ENCODE results near the gene KLK2.

The KLK2 gene

GRCh38 chr19:50844296-50844935, 28.8 kb upstream of the KLK2 start:
- Histone ChIP-seq H3K27ac (ENCODE audit: low read depth, low read length) (no peak overlapping the region), H3K9me3 (ENCODE audit: control insufficient read depth in 1 of 2, low read length in 2 of 2) (no peaks in the 10 kb centered on the region), H3K36me3 (ENCODE audit: control insufficient read depth in 1 of 2, insufficient read depth in 2 of 2, low read length in 2 of 2) (no peaks in the 10 kb centered on the region), H3K9ac (ENCODE audit: low read depth in 1 of 2, low read length in 2 of 2) (no peak overlapping the region), H3K27me3 (ENCODE audit: control insufficient read depth in 1 of 2, insufficient read depth in 2 of 2, low read length in 2 of 2) (peaks cover 0 to 7% of the 10 kb centered on the region in 2 donors), H3K4me3 (ENCODE audit: low read depth in 1 of 2, low read length in 2 of 2) (no peak overlapping the region), H3K4me1 (ENCODE audit: control insufficient read depth in 1 of 2, insufficient read depth in 2 of 2, low read length in 2 of 2) (no peaks in the 10 kb centered on the region)

- Histone ChIP-seq H3K9me3 (ENCODE audit: control insufficient read depth in 1 of 2, low read length in 2 of 2) (no peaks in the 10 kb centered on the region), H3K36me3 (ENCODE audit: control insufficient read depth in 1 of 2, insufficient read depth in 2 of 2, low read length in 2 of 2) (no peaks in the 10 kb centered on the region), H3K9ac (ENCODE audit: low read depth in 1 of 2, low read length in 2 of 2) (no peak overlapping the region), H3K4me3 (ENCODE audit: low read depth in 1 of 2, low read length in 2 of 2) (no peak overlapping the region), H3K4me1 (ENCODE audit: control insufficient read depth in 1 of 2, insufficient read depth in 2 of 2, low read length in 2 of 2) (no peaks in the 10 kb centered on the region), H3K27me3 (ENCODE audit: control insufficient read depth in 1 of 2, insufficient read depth in 2 of 2, low read length in 2 of 2) (peaks cover 0 to 4% of the 10 kb centered on the region in 2 donors), H3K27ac (ENCODE audit: low read depth, low read length) (no peak overlapping the region)
Measured at GRCh38 chr19:50850738-50851137, 22.5 kb upstream of the KLK2 start.

DNA sequence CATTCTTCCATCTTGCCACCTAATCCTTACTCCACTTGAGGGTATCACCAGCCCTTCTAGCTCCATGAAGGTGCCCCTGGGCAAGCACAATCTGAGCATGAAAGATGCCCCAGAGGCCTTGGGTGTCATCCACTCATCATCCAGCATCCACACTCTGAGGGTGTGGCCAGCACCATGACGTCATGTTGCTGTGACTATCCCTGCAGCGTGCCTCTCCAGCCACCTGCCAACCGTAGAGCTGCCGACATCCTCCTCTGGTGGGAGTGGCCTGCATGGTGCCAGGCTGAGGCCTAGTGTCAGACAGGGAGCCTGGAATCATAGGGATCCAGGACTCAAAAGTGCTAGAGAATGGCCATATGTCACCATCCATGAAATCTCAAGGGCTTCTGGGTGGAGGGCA, 21.6 kb upstream of the KLK2 start:
- no peak overlapping the region for H3K9ac ChIP-seq (ENCODE audit: low read depth in 1 of 2, low read length in 2 of 2)
- no peaks in the 10 kb centered on the region for H3K36me3 ChIP-seq (ENCODE audit: control insufficient read depth in 1 of 2, insufficient read depth in 2 of 2, low read length in 2 of 2)
- H3K4me3 ChIP-seq (ENCODE audit: low read depth in 1 of 2, low read length in 2 of 2): no peak overlapping the region
- peaks cover 0 to 4% of the 10 kb centered on the region in 2 donors for H3K27me3 ChIP-seq (ENCODE audit: control insufficient read depth in 1 of 2, insufficient read depth in 2 of 2, low read length in 2 of 2)
- no peaks in the 10 kb centered on the region for H3K9me3 ChIP-seq (ENCODE audit: control insufficient read depth in 1 of 2, low read length in 2 of 2)
- no peaks in the 10 kb centered on the region for H3K4me1 ChIP-seq (ENCODE audit: control insufficient read depth in 1 of 2, insufficient read depth in 2 of 2, low read length in 2 of 2)
- no peak overlapping the region for H3K27ac ChIP-seq (ENCODE audit: low read depth, low read length)

GRCh38 chr19:50854636-50855410, 18.4 kb upstream of the KLK2 start, which contains the start of gene KLK3:
KLK3 (plus strand) TSS chr19:50854915; CDS start chr19:50854956, 41 bp downstream.
- no peaks in the 10 kb centered on the region for H3K9me3 ChIP-seq (ENCODE audit: control insufficient read depth in 1 of 2, low read length in 2 of 2)
- no peaks in the 10 kb centered on the region for H3K36me3 ChIP-seq (ENCODE audit: control insufficient read depth in 1 of 2, insufficient read depth in 2 of 2, low read length in 2 of 2)
- peaks cover 0 to 4% of the 10 kb centered on the region in 2 donors for H3K4me1 ChIP-seq (ENCODE audit: control insufficient read depth in 1 of 2, insufficient read depth in 2 of 2, low read length in 2 of 2)
- no peak within 1 kb of the TSS for H3K4me3 ChIP-seq (ENCODE audit: low read depth in 1 of 2, low read length in 2 of 2)
- H3K9ac ChIP-seq (ENCODE audit: low read depth in 1 of 2, low read length in 2 of 2): no peak within 1 kb of the TSS
- peaks cover 4 to 7% of the 10 kb centered on the region in 2 donors for H3K27me3 ChIP-seq (ENCODE audit: control insufficient read depth in 1 of 2, insufficient read depth in 2 of 2, low read length in 2 of 2)
- no peak within 1 kb of the TSS for H3K27ac ChIP-seq (ENCODE audit: low read depth, low read length)

GRCh38 chr19:50857366-50857765, 15.9 kb upstream of the KLK2 start:
- H3K36me3 ChIP-seq (ENCODE audit: control insufficient read depth in 1 of 2, insufficient read depth in 2 of 2, low read length in 2 of 2): no peaks in the 10 kb centered on the region
- no peak overlapping the region for H3K9ac ChIP-seq (ENCODE audit: low read depth in 1 of 2, low read length in 2 of 2)
- no peaks in the 10 kb centered on the region for H3K9me3 ChIP-seq (ENCODE audit: control insufficient read depth in 1 of 2, low read length in 2 of 2)
- H3K27ac ChIP-seq (ENCODE audit: low read depth, low read length): no peak overlapping the region
- no peak overlapping the region for H3K4me3 ChIP-seq (ENCODE audit: low read depth in 1 of 2, low read length in 2 of 2)
- H3K27me3 ChIP-seq (ENCODE audit: control insufficient read depth in 1 of 2, insufficient read depth in 2 of 2, low read length in 2 of 2): peaks cover 4 to 7% of the 10 kb centered on the region in 2 donors
- H3K4me1 ChIP-seq (ENCODE audit: control insufficient read depth in 1 of 2, insufficient read depth in 2 of 2, low read length in 2 of 2): peaks cover 0 to 4% of the 10 kb centered on the region in 2 donors

GRCh38 chr19:50858886-50859285, 14.4 kb upstream of the KLK2 start:
- Histone ChIP-seq H3K9ac (ENCODE audit: low read depth in 1 of 2, low read length in 2 of 2) (no peak overlapping the region), H3K36me3 (ENCODE audit: control insufficient read depth in 1 of 2, insufficient read depth in 2 of 2, low read length in 2 of 2) (no peaks in the 10 kb centered on the region), H3K27ac (ENCODE audit: low read depth, low read length) (no peak overlapping the region), H3K9me3 (ENCODE audit: control insufficient read depth in 1 of 2, low read length in 2 of 2) (no peaks in the 10 kb centered on the region), H3K4me1 (ENCODE audit: control insufficient read depth in 1 of 2, insufficient read depth in 2 of 2, low read length in 2 of 2) (peaks cover 0 to 4% of the 10 kb centered on the region in 2 donors), H3K4me3 (ENCODE audit: low read depth in 1 of 2, low read length in 2 of 2) (no peak overlapping the region), H3K27me3 (ENCODE audit: control insufficient read depth in 1 of 2, insufficient read depth in 2 of 2, low read length in 2 of 2) (peaks cover 4 to 7% of the 10 kb centered on the region in 2 donors)

DNA sequence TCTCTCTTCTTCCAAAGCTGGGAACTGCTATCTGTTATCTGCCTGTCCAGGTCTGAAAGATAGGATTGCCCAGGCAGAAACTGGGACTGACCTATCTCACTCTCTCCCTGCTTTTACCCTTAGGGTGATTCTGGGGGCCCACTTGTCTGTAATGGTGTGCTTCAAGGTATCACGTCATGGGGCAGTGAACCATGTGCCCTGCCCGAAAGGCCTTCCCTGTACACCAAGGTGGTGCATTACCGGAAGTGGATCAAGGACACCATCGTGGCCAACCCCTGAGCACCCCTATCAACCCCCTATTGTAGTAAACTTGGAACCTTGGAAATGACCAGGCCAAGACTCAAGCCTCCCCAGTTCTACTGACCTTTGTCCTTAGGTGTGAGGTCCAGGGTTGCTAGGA, 13.4 kb upstream of the KLK2 start:
- Histone ChIP-seq H3K27me3 (ENCODE audit: control insufficient read depth in 1 of 2, insufficient read depth in 2 of 2, low read length in 2 of 2) (peaks cover 4 to 7% of the 10 kb centered on the region in 2 donors), H3K4me3 (ENCODE audit: low read depth in 1 of 2, low read length in 2 of 2) (no peak overlapping the region), H3K4me1 (ENCODE audit: control insufficient read depth in 1 of 2, insufficient read depth in 2 of 2, low read length in 2 of 2) (peaks cover 0 to 4% of the 10 kb centered on the region in 2 donors)

DNA sequence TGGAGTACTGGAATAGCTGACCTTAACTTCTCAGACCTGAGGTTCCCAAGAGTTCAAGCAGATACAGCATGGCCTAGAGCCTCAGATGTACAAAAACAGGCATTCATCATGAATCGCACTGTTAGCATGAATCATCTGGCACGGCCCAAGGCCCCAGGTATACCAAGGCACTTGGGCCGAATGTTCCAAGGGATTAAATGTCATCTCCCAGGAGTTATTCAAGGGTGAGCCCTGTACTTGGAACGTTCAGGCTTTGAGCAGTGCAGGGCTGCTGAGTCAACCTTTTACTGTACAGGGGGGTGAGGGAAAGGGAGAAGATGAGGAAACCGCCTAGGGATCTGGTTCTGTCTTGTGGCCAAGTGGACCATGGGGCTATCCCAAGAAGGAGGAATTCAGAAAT, 12.2 kb upstream of the KLK2 start:
- no peak overlapping the region for H3K4me3 ChIP-seq (ENCODE audit: low read depth in 1 of 2, low read length in 2 of 2)
- H3K27ac ChIP-seq (ENCODE audit: low read depth, low read length): no peak overlapping the region
- no peaks in the 10 kb centered on the region for H3K36me3 ChIP-seq (ENCODE audit: control insufficient read depth in 1 of 2, insufficient read depth in 2 of 2, low read length in 2 of 2)
- no peak overlapping the region for H3K9ac ChIP-seq (ENCODE audit: low read depth in 1 of 2, low read length in 2 of 2)
- peaks cover 0 to 4% of the 10 kb centered on the region in 2 donors for H3K4me1 ChIP-seq (ENCODE audit: control insufficient read depth in 1 of 2, insufficient read depth in 2 of 2, low read length in 2 of 2)
- no peaks in the 10 kb centered on the region for H3K9me3 ChIP-seq (ENCODE audit: control insufficient read depth in 1 of 2, low read length in 2 of 2)
- peaks cover 4 to 7% of the 10 kb centered on the region in 2 donors for H3K27me3 ChIP-seq (ENCODE audit: control insufficient read depth in 1 of 2, insufficient read depth in 2 of 2, low read length in 2 of 2)

More for the DNA sequence above, 13.4 kb upstream of the KLK2 start:
- no peak overlapping the region for H3K27ac ChIP-seq (ENCODE audit: low read depth, low read length)
- H3K9ac ChIP-seq (ENCODE audit: low read depth in 1 of 2, low read length in 2 of 2): no peak overlapping the region
- H3K9me3 ChIP-seq (ENCODE audit: control insufficient read depth in 1 of 2, low read length in 2 of 2): no peaks in the 10 kb centered on the region
- no peaks in the 10 kb centered on the region for H3K36me3 ChIP-seq (ENCODE audit: control insufficient read depth in 1 of 2, insufficient read depth in 2 of 2, low read length in 2 of 2)

DNA sequence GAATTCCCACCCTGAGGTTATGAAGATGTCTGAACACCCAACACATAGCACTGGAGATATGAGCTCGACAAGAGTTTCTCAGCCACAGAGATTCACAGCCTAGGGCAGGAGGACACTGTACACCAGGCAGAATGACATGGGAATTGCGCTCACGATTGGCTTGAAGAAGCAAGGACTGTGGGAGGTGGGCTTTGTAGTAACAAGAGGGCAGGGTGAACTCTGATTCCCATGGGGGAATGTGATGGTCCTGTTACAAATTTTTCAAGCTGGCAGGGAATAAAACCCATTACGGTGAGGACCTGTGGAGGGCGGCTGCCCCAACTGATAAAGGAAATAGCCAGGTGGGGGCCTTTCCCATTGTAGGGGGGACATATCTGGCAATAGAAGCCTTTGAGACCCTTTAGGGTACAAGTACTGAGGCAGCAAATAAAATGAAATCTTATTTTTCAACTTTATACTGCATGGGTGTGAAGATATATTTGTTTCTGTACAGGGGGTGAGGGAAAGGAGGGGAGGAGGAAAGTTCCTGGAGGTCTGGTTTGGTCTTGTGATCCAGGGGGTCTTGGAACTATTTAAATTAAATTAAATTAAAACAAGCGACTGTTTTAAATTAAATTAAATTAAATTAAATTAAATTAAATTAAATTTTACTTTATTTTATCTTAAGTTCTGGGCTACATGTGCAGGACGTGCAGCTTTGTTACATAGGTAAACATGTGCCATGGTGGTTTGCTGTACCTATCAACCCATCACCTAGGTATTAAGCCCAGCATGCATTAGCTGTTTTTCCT, 11.5 kb upstream of the KLK2 start:
- Histone ChIP-seq H3K9me3 (ENCODE audit: control insufficient read depth in 1 of 2, low read length in 2 of 2) (no peaks in the 10 kb centered on the region), H3K4me1 (ENCODE audit: control insufficient read depth in 1 of 2, insufficient read depth in 2 of 2, low read length in 2 of 2) (peaks cover 0 to 4% of the 10 kb centered on the region in 2 donors), H3K36me3 (ENCODE audit: control insufficient read depth in 1 of 2, insufficient read depth in 2 of 2, low read length in 2 of 2) (no peaks in the 10 kb centered on the region), H3K27ac (ENCODE audit: low read depth, low read length) (no peak overlapping the region), H3K27me3 (ENCODE audit: control insufficient read depth in 1 of 2, insufficient read depth in 2 of 2, low read length in 2 of 2) (peaks cover 4 to 7% of the 10 kb centered on the region in 2 donors), H3K9ac (ENCODE audit: low read depth in 1 of 2, low read length in 2 of 2) (no peak overlapping the region), H3K4me3 (ENCODE audit: low read depth in 1 of 2, low read length in 2 of 2) (no peak overlapping the region)

DNA sequence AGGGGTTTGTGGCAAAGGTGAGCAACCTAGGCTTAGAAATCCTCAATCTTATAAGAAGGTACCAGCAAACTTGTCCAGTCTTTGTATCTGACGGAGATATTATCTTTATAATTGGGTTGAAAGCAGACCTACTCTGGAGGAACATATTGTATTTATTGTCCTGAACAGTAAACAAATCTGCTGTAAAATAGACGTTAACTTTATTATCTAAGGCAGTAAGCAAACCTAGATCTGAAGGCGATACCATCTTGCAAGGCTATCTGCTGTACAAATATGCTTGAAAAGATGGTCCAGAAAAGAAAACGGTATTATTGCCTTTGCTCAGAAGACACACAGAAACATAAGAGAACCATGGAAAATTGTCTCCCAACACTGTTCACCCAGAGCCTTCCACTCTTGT, 3.8 kb upstream of the KLK2 start:
- no peaks in the 10 kb centered on the region for H3K9me3 ChIP-seq (ENCODE audit: control insufficient read depth in 1 of 2, low read length in 2 of 2)
- H3K9ac ChIP-seq (ENCODE audit: low read depth in 1 of 2, low read length in 2 of 2): no peak overlapping the region
- H3K27ac ChIP-seq (ENCODE audit: low read depth, low read length): no peak overlapping the region
- H3K36me3 ChIP-seq (ENCODE audit: control insufficient read depth in 1 of 2, insufficient read depth in 2 of 2, low read length in 2 of 2): no peaks in the 10 kb centered on the region
- no peak overlapping the region for H3K4me3 ChIP-seq (ENCODE audit: low read depth in 1 of 2, low read length in 2 of 2)
- H3K4me1 ChIP-seq (ENCODE audit: control insufficient read depth in 1 of 2, insufficient read depth in 2 of 2, low read length in 2 of 2): no peaks in the 10 kb centered on the region
- peaks cover 0 to 6% of the 10 kb centered on the region in 2 donors for H3K27me3 ChIP-seq (ENCODE audit: control insufficient read depth in 1 of 2, insufficient read depth in 2 of 2, low read length in 2 of 2)

All from duodenal mucosa (tissue), 2 donors.